Measurements from ENCODE around the gene ING5.

Gene ING5

DNA sequence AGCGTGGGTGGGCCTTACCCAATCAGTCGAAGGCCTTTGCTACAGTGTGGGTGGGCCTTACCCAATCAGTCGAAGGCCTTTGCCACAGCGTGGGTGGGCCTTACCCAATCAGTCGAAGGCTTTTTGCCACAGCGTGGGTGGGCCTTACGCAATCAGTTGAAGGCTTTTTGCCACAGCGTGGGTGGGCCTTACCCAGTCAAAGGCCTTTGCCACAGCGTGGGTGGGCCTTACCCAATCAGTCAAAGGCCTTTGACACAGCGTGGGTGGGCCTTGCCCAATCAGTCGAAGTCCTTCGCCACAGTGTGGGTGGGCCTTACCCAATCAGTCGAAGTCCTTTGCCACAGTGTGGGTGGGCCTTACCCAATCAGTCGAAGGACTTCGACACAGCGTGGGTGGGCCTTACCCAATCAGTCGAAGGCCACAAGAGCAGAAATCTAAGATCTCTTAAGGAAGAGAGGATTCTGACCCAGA is 58.5 kb downstream of the ING5 start:
- H3K79me2 ChIP-seq (ENCODE audit: low read length): no peaks in the 10 kb centered on the region
- H3K36me3 ChIP-seq (replicated peaks; ENCODE audit: low read depth, low read length): peaks cover 19% of the 10 kb centered on the region
- H3K27ac ChIP-seq (ENCODE audit: low read length): no peak overlapping the region
- TF ChIP-seq, protein P1, sequence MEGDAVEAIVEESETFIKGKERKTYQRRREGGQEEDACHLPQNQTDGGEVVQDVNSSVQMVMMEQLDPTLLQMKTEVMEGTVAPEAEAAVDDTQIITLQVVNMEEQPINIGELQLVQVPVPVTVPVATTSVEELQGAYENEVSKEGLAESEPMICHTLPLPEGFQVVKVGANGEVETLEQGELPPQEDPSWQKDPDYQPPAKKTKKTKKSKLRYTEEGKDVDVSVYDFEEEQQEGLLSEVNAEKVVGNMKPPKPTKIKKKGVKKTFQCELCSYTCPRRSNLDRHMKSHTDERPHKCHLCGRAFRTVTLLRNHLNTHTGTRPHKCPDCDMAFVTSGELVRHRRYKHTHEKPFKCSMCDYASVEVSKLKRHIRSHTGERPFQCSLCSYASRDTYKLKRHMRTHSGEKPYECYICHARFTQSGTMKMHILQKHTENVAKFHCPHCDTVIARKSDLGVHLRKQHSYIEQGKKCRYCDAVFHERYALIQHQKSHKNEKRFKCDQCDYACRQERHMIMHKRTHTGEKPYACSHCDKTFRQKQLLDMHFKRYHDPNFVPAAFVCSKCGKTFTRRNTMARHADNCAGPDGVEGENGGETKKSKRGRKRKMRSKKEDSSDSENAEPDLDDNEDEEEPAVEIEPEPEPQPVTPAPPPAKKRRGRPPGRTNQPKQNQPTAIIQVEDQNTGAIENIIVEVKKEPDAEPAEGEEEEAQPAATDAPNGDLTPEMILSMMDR (IDR thresholded peaks at IDR 0.05; ENCODE audit: low read depth, low read length): no peak
- no peak for TF ChIP-seq EZH2phosphoT487 (IDR thresholded peaks at IDR 0.05; ENCODE audit: low read depth)
- no peaks in the 10 kb centered on the region for H3K9me3 ChIP-seq (ENCODE audit: insufficient read depth, low read length)
- H3K4me2 ChIP-seq (ENCODE audit: low read length): no peak overlapping the region
- no peak overlapping the region for H3K9ac ChIP-seq (ENCODE audit: low read length)
- H3K4me1 ChIP-seq (ENCODE audit: low read length): no peaks in the 10 kb centered on the region
- H3K4me3 ChIP-seq (ENCODE audit: low read length): no peak overlapping the region
- H4K20me1 ChIP-seq (ENCODE audit: insufficient read depth, low read length): no peaks in the 10 kb centered on the region
- H2AFZ ChIP-seq (ENCODE audit: low read depth, low read length): no peak overlapping the region
- no peaks in the 10 kb centered on the region for H3K27me3 ChIP-seq (ENCODE audit: low read depth, low read length)

DNA sequence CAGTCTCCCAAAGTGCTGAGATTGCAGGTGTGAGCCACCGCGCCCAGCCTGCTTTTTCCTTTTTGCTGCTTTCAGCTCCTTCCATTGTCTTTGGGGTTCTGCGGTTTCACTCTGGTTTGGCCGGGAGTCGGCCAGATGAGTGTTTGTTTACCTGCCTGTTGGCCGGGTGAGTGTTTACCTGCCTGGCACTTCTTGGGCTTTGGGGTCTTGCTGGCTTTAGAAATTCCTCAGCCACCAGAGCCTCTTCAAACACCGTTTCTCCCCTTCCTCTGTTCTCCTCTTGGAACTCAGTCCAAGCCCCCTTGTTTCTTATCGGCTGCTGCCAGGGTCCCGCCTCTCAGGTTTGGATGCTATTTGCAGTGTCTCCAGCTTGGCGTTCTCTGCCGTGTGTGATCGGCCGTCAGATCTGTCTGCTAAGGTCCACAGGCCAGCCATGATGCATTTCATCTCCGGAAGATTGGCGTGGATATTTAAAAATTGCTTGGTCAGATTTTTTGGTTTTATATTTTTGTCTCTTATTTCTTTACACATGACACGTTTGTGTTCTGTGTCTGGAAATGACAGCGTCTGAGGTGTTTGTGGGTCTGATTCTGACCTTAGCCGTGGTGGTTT is 60.6 kb downstream of the ING5 start:
- H4K20me1 ChIP-seq (ENCODE audit: insufficient read depth, low read length): no peaks in the 10 kb centered on the region
- no peaks in the 10 kb centered on the region for H3K79me2 ChIP-seq (ENCODE audit: low read length)
- no peaks in the 10 kb centered on the region for H3K4me1 ChIP-seq (ENCODE audit: low read length)
- H3K27me3 ChIP-seq (ENCODE audit: low read depth, low read length): no peaks in the 10 kb centered on the region
- TF ChIP-seq EZH2phosphoT487 (IDR thresholded peaks at IDR 0.05; ENCODE audit: low read depth): no peak
- TF ChIP-seq, protein P1 (IDR thresholded peaks at IDR 0.05; ENCODE audit: low read depth, low read length): no peak
- no peak overlapping the region for H3K4me3 ChIP-seq (ENCODE audit: low read length)
- H3K4me2 ChIP-seq (ENCODE audit: low read length): no peak overlapping the region
- no peak overlapping the region for H3K9ac ChIP-seq (ENCODE audit: low read length)
- no peak overlapping the region for H2AFZ ChIP-seq (ENCODE audit: low read depth, low read length)
- no peak overlapping the region for H3K27ac ChIP-seq (ENCODE audit: low read length)
- H3K36me3 ChIP-seq (replicated peaks; ENCODE audit: low read depth, low read length): peaks cover 19% of the 10 kb centered on the region
- no peaks in the 10 kb centered on the region for H3K9me3 ChIP-seq (ENCODE audit: insufficient read depth, low read length)

DNA sequence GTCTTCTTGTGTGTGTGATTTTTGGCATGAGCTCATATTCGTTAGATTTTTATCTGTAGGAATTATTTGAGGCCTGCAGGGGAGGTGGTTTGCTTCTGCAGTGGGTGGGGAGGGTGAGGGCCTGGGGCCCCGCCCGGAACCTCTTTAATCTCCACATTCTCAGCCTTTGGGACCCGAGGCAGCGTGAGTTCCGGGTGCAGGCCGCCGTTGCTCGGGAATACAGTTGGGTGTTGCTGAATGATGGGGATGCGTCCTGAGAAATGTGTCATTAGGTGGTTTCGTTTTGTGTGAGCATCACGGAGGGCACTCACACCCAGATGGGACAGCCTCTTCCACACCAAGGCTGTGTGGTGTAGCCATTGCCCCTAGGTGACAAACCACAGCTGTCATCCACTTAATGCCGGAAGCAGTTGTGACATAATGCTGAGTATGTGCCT is 61.1 kb downstream of the ING5 start:
- Histone ChIP-seq H3K4me3 (ENCODE audit: low read length) (no peak overlapping the region), H3K4me2 (ENCODE audit: low read length) (no peak overlapping the region), H2AFZ (ENCODE audit: low read depth, low read length) (no peak overlapping the region), H3K36me3 (replicated peaks; ENCODE audit: low read depth, low read length) (peaks cover 19% of the 10 kb centered on the region), H3K9ac (ENCODE audit: low read length) (no peak overlapping the region), H3K27ac (ENCODE audit: low read length) (no peak overlapping the region), H3K79me2 (ENCODE audit: low read length) (no peaks in the 10 kb centered on the region), H3K27me3 (ENCODE audit: low read depth, low read length) (no peaks in the 10 kb centered on the region), H3K9me3 (ENCODE audit: insufficient read depth, low read length) (no peaks in the 10 kb centered on the region), H4K20me1 (ENCODE audit: insufficient read depth, low read length) (no peaks in the 10 kb centered on the region), H3K4me1 (ENCODE audit: low read length) (no peaks in the 10 kb centered on the region)
- no peak for TF ChIP-seq EZH2phosphoT487 (IDR thresholded peaks at IDR 0.05; ENCODE audit: low read depth)
- TF ChIP-seq, protein P1 (IDR thresholded peaks at IDR 0.05; ENCODE audit: low read depth, low read length): no peak

DNA sequence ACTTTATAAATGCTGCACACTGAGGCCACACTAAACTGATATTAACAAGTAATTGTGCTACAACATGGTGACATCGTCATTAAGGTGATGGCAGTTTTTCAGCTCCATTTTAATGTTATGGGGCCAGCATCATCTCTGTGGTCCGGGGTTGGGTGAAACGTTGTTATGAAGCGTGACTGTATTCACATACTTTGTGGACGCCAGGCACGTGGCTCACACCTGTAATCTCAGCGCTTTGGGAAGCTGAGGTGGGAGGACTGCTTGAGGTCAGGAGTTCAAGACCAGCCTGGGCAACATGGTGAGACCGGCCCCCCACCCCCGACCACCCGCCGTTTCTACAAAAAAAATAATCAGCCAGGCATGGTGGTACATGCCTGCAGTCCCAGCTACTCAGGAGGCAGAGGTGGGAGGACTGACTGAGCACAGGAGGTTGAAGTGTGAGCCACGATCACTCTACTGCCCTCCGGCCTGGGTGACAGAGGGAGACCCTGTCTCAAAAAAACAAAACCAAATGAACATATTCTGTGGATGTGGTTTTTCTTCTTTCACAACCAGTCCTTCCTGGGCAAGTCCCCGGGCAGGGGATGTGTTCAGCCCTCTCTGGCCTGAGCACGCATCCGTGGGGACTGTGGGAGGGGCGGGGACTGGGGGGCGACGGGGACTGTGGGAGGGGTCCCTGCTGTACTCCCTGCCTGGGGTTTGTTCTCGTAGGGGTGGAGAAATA is 61.9 kb downstream of the ING5 start:
- TF ChIP-seq, protein P1 (IDR thresholded peaks at IDR 0.05; ENCODE audit: low read depth, low read length): no peak
- TF ChIP-seq EZH2phosphoT487 (IDR thresholded peaks at IDR 0.05; ENCODE audit: low read depth): no peak
- peaks cover 19% of the 10 kb centered on the region for H3K36me3 ChIP-seq (replicated peaks; ENCODE audit: low read depth, low read length)
- no peaks in the 10 kb centered on the region for H3K9me3 ChIP-seq (ENCODE audit: insufficient read depth, low read length)
- H3K79me2 ChIP-seq (ENCODE audit: low read length): no peaks in the 10 kb centered on the region
- H3K9ac ChIP-seq (ENCODE audit: low read length): no peak overlapping the region
- H4K20me1 ChIP-seq (ENCODE audit: insufficient read depth, low read length): no peaks in the 10 kb centered on the region
- no peak overlapping the region for H3K27ac ChIP-seq (ENCODE audit: low read length)
- no peak overlapping the region for H2AFZ ChIP-seq (ENCODE audit: low read depth, low read length)
- no peaks in the 10 kb centered on the region for H3K27me3 ChIP-seq (ENCODE audit: low read depth, low read length)
- H3K4me2 ChIP-seq (ENCODE audit: low read length): no peak overlapping the region
- H3K4me1 ChIP-seq (ENCODE audit: low read length): no peaks in the 10 kb centered on the region
- H3K4me3 ChIP-seq (ENCODE audit: low read length): no peak overlapping the region

Data from OCI-LY3 (cell line).